ENCODE results near the gene WDR62. TPM values are rescaled to one million over a fixed set of nuclear protein-coding genes. Genes with fewer than 3 reads are reported as not detected.

WDR62 gene
- total and polyA plus RNA-seq, 2 donors (not counting 3 experiments of a cell fraction or from before 2014, with no cell fraction given): 8.0 to 13.4 TPM

DNA sequence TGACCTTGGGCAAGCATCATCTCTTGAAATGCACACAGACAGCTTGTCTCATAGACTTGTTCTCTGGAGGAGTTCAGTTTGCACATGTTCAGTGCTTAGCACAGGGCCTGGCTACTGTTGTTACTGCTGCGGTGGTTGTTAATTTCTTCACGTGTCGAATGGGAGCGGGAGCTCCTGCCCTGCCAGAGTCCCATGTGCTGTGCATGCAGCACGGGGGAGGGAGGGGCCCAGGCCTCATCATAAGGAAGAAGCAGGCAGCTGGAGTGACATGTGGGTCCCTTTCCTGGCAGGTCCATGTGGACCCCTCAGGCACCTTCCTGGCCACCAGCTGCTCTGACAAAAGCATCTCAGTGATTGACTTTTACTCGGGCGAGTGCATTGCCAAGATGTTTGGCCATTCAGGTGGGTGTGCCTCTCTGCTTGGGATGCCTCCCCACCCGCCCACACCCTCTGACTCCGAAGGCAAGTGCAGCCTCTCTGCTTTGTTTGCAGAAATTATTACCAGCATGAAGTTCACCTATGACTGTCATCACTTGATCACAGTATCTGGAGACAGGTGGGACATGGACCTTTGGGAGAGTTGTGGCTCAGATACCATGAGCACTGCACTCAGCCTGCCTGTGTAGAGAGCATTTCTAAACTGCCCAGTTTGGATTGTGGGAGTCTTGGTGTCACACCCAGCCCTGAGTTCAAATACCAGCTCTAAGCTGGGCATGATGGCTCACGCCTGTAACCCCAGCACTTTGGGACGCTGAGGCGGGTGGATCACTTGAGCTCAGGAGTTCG is 36.4 kb downstream of the WDR62 start:
- H3K27me3 ChIP-seq (ENCODE audit: control insufficient read depth in 2 of 2, insufficient read depth in 2 of 2, low read length in 2 of 2): no peaks in the 10 kb centered on the region
- H3K4me3 ChIP-seq (replicated peaks in 1 of 3; ENCODE audit: insufficient read depth in 1 of 3, low read depth in 1 of 3, low read length in 3 of 3): no peak overlapping the region
- intact Hi-C loops (cut with micrococcal nuclease): no loop called here
- DNase-seq (ENCODE audit: low read depth, low spot score): no peak
- H4K20me1 ChIP-seq (replicated peaks; ENCODE audit: control insufficient read depth, extremely low read depth, insufficient read depth, low read length): no peaks in the 10 kb centered on the region
- ChIA-PET CTCF (interaction anchor here (1.5 kb wide), 1 partner anchor 30 kb away, joined by 4 read pairs; no protein-coding TSS in a partner anchor), POLR2A (no interaction called here)
- H3K9me3 ChIP-seq (replicated peaks; ENCODE audit: control insufficient read depth, insufficient read depth, low read length): no peaks in the 10 kb centered on the region
- TF ChIP-seq POLR2A (IDR thresholded peaks at IDR 0.05; ENCODE audit: low read depth, low read length) (no peak), EZH2 (IDR thresholded peaks at IDR 0.05; ENCODE audit: borderline replicate concordance, low read depth, low read length, severe bottlenecking) (no peak), MYC (IDR thresholded peaks at IDR 0.05; ENCODE audit: low read depth, low read length) (no peak), JUN (IDR thresholded peaks at IDR 0.05; ENCODE audit: borderline replicate concordance, insufficient read depth, insufficient read length, low read depth) (no peak), FOS (IDR thresholded peaks at IDR 0.05; ENCODE audit: borderline replicate concordance, insufficient read depth, low read length) (no peak)
- TF ChIP-seq, protein P1, sequence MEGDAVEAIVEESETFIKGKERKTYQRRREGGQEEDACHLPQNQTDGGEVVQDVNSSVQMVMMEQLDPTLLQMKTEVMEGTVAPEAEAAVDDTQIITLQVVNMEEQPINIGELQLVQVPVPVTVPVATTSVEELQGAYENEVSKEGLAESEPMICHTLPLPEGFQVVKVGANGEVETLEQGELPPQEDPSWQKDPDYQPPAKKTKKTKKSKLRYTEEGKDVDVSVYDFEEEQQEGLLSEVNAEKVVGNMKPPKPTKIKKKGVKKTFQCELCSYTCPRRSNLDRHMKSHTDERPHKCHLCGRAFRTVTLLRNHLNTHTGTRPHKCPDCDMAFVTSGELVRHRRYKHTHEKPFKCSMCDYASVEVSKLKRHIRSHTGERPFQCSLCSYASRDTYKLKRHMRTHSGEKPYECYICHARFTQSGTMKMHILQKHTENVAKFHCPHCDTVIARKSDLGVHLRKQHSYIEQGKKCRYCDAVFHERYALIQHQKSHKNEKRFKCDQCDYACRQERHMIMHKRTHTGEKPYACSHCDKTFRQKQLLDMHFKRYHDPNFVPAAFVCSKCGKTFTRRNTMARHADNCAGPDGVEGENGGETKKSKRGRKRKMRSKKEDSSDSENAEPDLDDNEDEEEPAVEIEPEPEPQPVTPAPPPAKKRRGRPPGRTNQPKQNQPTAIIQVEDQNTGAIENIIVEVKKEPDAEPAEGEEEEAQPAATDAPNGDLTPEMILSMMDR (IDR thresholded peaks at IDR 0.05; ENCODE audit: extremely low read depth in 1 of 2, insufficient read depth in 1 of 2, low read depth in 1 of 2, low read length in 2 of 2): no peak
- TF ChIP-seq, protein P2, sequence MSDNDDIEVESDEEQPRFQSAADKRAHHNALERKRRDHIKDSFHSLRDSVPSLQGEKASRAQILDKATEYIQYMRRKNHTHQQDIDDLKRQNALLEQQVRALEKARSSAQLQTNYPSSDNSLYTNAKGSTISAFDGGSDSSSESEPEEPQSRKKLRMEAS (IDR thresholded peaks at IDR 0.05; ENCODE audit: insufficient read depth, insufficient read length): no peak
- H3K27ac ChIP-seq (ENCODE audit: insufficient read depth, low read depth, low read length): no peak overlapping the region
- dilution Hi-C loops (cut with MboI; ENCODE audit: extremely low pct_ligation_motif_present, low sequenced_read_pairs): no loop called here
- no TSS peak for BruUV-seq (replicated peaks)
- no peak overlapping the region for H3K9ac ChIP-seq (replicated peaks; ENCODE audit: extremely low read depth, insufficient read depth, low read length)
- no peak overlapping the region for H2AFZ ChIP-seq (ENCODE audit: low read depth, low read length)
- H3K4me1 ChIP-seq (ENCODE audit: control insufficient read depth, extremely low read depth, insufficient read depth, low read length): no peaks in the 10 kb centered on the region
- no peaks in the 10 kb centered on the region for H3K79me2 ChIP-seq (ENCODE audit: control insufficient read depth, insufficient read depth, low read length)
- H3K9me1 ChIP-seq (replicated peaks; ENCODE audit: control insufficient read depth, extremely low read depth, insufficient read depth, low read length): no peaks in the 10 kb centered on the region
- no peak overlapping the region for H3K4me2 ChIP-seq (ENCODE audit: insufficient read depth, low read length)
- peaks cover 3 to 5% of the 10 kb centered on the region in 2 experiments for H3K36me3 ChIP-seq (ENCODE audit: control insufficient read depth in 2 of 2, extremely low read depth in 1 of 2, insufficient read depth in 2 of 2, low read length in 2 of 2)
- no peak for FAIRE-seq

Measured in endothelial cell of umbilical vein (primary cell).